ENCODE measurements around the gene S100A8. TPM values are rescaled to one million over a fixed set of nuclear protein-coding genes. Genes with fewer than 3 reads are reported as not detected.
A peak's percentile ranks its signal among the peaks of the same experiment; 100 is the strongest.

S100A8 gene
- total and polyA plus RNA-seq, 4 donors: 38.4 to 99.3 (median 41.9) TPM

- TF ChIP-seq ZBTB33 (IDR thresholded peaks at IDR 0.05) (no peak), EGR1 (IDR thresholded peaks at IDR 0.05; ENCODE audit: low read depth in 2 of 2) (no peak), SP1 (IDR thresholded peaks at IDR 0.05) (no peak), HNF4G (IDR thresholded peaks at IDR 0.05) (no peak), MAX (IDR thresholded peaks at IDR 0.05) (no peak), FOXA1 (IDR thresholded peaks at IDR 0.05) (no peak), GABPA (IDR thresholded peaks at IDR 0.05 in 1 of 2, conservative IDR thresholded peaks at IDR 0.05 in 1 of 2) (no peak), YY1 (IDR thresholded peaks at IDR 0.05) (no peak)
These were observed 37.3 kb upstream of the S100A8 start (continued) for GRCh38 chr1:153428073-153428638.

GRCh38 chr1:153426809-153427208, 35.9 kb upstream of the S100A8 start:
- Histone ChIP-seq H3K4me3 (ENCODE audit: low read depth in 1 of 3, low read length in 3 of 3) (no peak overlapping the region), H3K36me3 (ENCODE audit: control insufficient read depth in 4 of 4, insufficient read depth in 3 of 4, low read depth in 1 of 4, low read length in 3 of 4) (no peaks in the 10 kb centered on the region), H3K9ac (ENCODE audit: low read depth in 1 of 2, low read length in 2 of 2) (no peak overlapping the region), H3K4me1 (ENCODE audit: control insufficient read depth in 4 of 4, insufficient read depth in 4 of 4, low read length in 3 of 4) (no peaks in the 10 kb centered on the region), H3K27ac (ENCODE audit: low read depth in 1 of 2, low read length in 2 of 2) (no peak overlapping the region), H3K27me3 (ENCODE audit: control insufficient read depth in 4 of 4, insufficient read depth in 4 of 4, low read length in 3 of 4) (peaks cover 0 to 6% (median 0%) of the 10 kb centered on the region in 4 donors), H3K9me3 (ENCODE audit: control insufficient read depth in 4 of 4, low read length in 3 of 4) (no peaks in the 10 kb centered on the region)
- no peak for DNase-seq (ENCODE audit: low spot score)
- WGBS: 40% methylated on average over 1 of the region's 1 CpG
- TF ChIP-seq GABPA (IDR thresholded peaks at IDR 0.05 in 1 of 2, conservative IDR thresholded peaks at IDR 0.05 in 1 of 2) (no peak), HNF4A (conservative IDR thresholded peaks at IDR 0.05) (no peak), MAX (IDR thresholded peaks at IDR 0.05) (no peak), JUND (IDR thresholded peaks at IDR 0.05) (no peak)

GRCh38 chr1:153422450-153423068, 31.7 kb upstream of the S100A8 start:
- 5% methylated on average over 6 of the region's 6 CpGs for WGBS
- TF ChIP-seq RXRA (IDR thresholded peaks at IDR 0.05) (no peak), REST (IDR thresholded peaks at IDR 0.05) (peak; percentile 100), ATF3 (IDR thresholded peaks at IDR 0.05) (no peak), JUND (IDR thresholded peaks at IDR 0.05) (peak in 1 of 2 donors; percentile 20), HNF4A (conservative IDR thresholded peaks at IDR 0.05) (no peak), NR2F2 (IDR thresholded peaks at IDR 0.05) (no peak), FOXA1 (IDR thresholded peaks at IDR 0.05) (no peak), YY1 (IDR thresholded peaks at IDR 0.05) (no peak), RAD21 (IDR thresholded peaks at IDR 0.05) (no peak), ZBTB33 (IDR thresholded peaks at IDR 0.05) (no peak), MAX (IDR thresholded peaks at IDR 0.05) (no peak), GABPA (IDR thresholded peaks at IDR 0.05 in 1 of 2, conservative IDR thresholded peaks at IDR 0.05 in 1 of 2) (no peak), HNF4G (IDR thresholded peaks at IDR 0.05) (no peak)
- Histone ChIP-seq H3K27me3 (ENCODE audit: control insufficient read depth in 4 of 4, insufficient read depth in 4 of 4, low read length in 3 of 4) (no peaks in the 10 kb centered on the region), H3K36me3 (ENCODE audit: control insufficient read depth in 4 of 4, insufficient read depth in 3 of 4, low read depth in 1 of 4, low read length in 3 of 4) (no peaks in the 10 kb centered on the region), H3K4me3 (ENCODE audit: low read depth in 1 of 3, low read length in 3 of 3) (no peak overlapping the region), H3K4me1 (ENCODE audit: control insufficient read depth in 4 of 4, insufficient read depth in 4 of 4, low read length in 3 of 4) (no peaks in the 10 kb centered on the region), H3K9ac (ENCODE audit: low read depth in 1 of 2, low read length in 2 of 2) (no peak overlapping the region), H3K27ac (ENCODE audit: low read depth in 1 of 2, low read length in 2 of 2) (no peak overlapping the region), H3K9me3 (ENCODE audit: control insufficient read depth in 4 of 4, low read length in 3 of 4) (no peaks in the 10 kb centered on the region)
- DNase-seq (ENCODE audit: low spot score): peak; percentile 78

Data from liver (tissue), 9 donors.